K562 (cell line): ENCODE data around the gene LYSMD1. TPM values are rescaled to one million over a fixed set of nuclear protein-coding genes. Genes with fewer than 3 reads are reported as not detected.

Experiments
- ATAC-seq: fragments of 200-7000 bp; cut with Tn5 transposase; 3 replicates; pipeline ENCODE4 v1.9.1; 2020; ENCODE audit warnings: moderate library complexity
- BruUV-seq: library from RNA; stranded (reverse); fragments of 400-500 nt; replicated peaks from 2 replicates; lab custom pipeline; 2021; lab: Mats Ljungman, UMichigan
- CTCF ChIA-PET: fragments of 300-600 bp; formaldehyde crosslinking; extraction: SDS; loops from one replicate; lab custom pipeline; 2021; ENCODE audit warnings: low intra/inter-chr PET ratio; lab: Yijun Ruan, JAX
- POLR2A ChIA-PET: fragments of 300-600, 350-650 bp; sonication (Branson Sonifier 250); formaldehyde crosslinking; extraction: SDS; loops from one replicate; lab custom pipeline; 2021; ENCODE audit warnings: antibody characterized with exemption, inconsistent platforms; lab: Yijun Ruan, JAX
- DNase-seq, 4 experiments: peaks; one replicate each; pipeline versions ENCODE4 v3.0.0 to v3.0.0-alpha.2; 2011 to 2018; ENCODE audit warnings: low spot score in 3 of 4, mixed read lengths in 3 of 4; ENCODE audit errors: extremely low read depth in 1 of 4
- FAIRE-seq: peaks from 2 replicates; lab custom pipeline; 2011; peaks lifted over from hg19 to GRCh38; lab: Jason Lieb, UNC
- H2AFZ ChIP-seq: 2 replicates; pipeline ENCODE4 v1.6.0; 2011; ENCODE audit warnings: low read depth, low read length, control low read depth, inconsistent platforms
- H3K27ac ChIP-seq: fragments of 200-600 bp; 3 replicates; pipeline ENCODE4 v1.8.0; 2011; ENCODE audit warnings: low read depth, mild to moderate bottlenecking, control low read depth, inconsistent platforms, low read length, moderate library complexity, mixed read lengths; ENCODE audit errors: extremely low read depth
- H3K27me3 ChIP-seq, 2 experiments: fragments of 300-600 bp in 1 of 2; 2 replicates in 1 of 2; 3 replicates in 1 of 2; pipeline versions ENCODE4 v1.6.0 to v1.8.0; 2011; ENCODE audit warnings: inconsistent platforms in 2 of 2, low read length in 2 of 2, mild to moderate bottlenecking in 1 of 2, mixed read lengths in 1 of 2, moderate library complexity in 1 of 2; ENCODE audit not compliant: control insufficient read depth in 2 of 2, insufficient read depth in 2 of 2
- H3K36me3 ChIP-seq: fragments of 300-600 bp; 3 replicates; pipeline ENCODE4 v1.8.0; 2011; ENCODE audit warnings: mild to moderate bottlenecking, low read length, inconsistent platforms; ENCODE audit not compliant: control insufficient read depth, insufficient read depth
- H3K4me1 ChIP-seq, 2 experiments: fragments of 200-600 bp in 1 of 2; replicated peaks in 1 of 2; 2 replicates in 1 of 2; 3 replicates in 1 of 2; pipeline versions ENCODE4 v1.5.1 to v1.8.0; 2011; ENCODE audit warnings: inconsistent platforms in 2 of 2, low read length in 2 of 2, mild to moderate bottlenecking in 1 of 2, mixed read lengths in 1 of 2, moderate library complexity in 1 of 2; ENCODE audit not compliant: control insufficient read depth in 2 of 2, insufficient read depth in 2 of 2
- H3K4me2 ChIP-seq: 2 replicates; pipeline ENCODE4 v1.6.1; 2011; ENCODE audit warnings: low read length, control low read depth, inconsistent platforms, mixed read lengths; ENCODE audit not compliant: insufficient read depth
- H3K4me3 ChIP-seq: fragments of 200-600 bp; sonication (generic), shearing (Covaris generic); 2 replicates; pipeline ENCODE4 v1.5.1; 2016; ENCODE audit warnings: control low read depth, inconsistent platforms
- H3K79me2 ChIP-seq: fragments of 200-600 bp; 3 replicates; pipeline ENCODE4 v1.8.0; 2011; ENCODE audit warnings: low read length, inconsistent platforms; ENCODE audit not compliant: control insufficient read depth, insufficient read depth
- H3K9ac ChIP-seq, 2 experiments: 2 replicates each; pipeline versions ENCODE4 v1.6.0 to v1.6.1; 2011; ENCODE audit warnings: low read depth in 2 of 2, low read length in 2 of 2, control low read depth in 1 of 2, inconsistent platforms in 1 of 2, mild to moderate bottlenecking in 1 of 2, mixed read lengths in 1 of 2; ENCODE audit not compliant: insufficient read depth in 1 of 2
- H3K9me1 ChIP-seq: one replicate; pipeline ENCODE4 v1.6.0; 2011; ENCODE audit warnings: inconsistent platforms, mild to moderate bottlenecking, low read length, moderate library complexity; ENCODE audit not compliant: control insufficient read depth, insufficient read depth
- H3K9me3 ChIP-seq: replicated peaks from 2 replicates; pipeline ENCODE4 v1.5.1; 2011; ENCODE audit warnings: low read depth, low read length, inconsistent platforms; ENCODE audit not compliant: control insufficient read depth, insufficient read depth
- H4K20me1 ChIP-seq: replicated peaks from 2 replicates; pipeline ENCODE4 v1.6.1; 2011; ENCODE audit warnings: low read length, inconsistent platforms, mixed read lengths; ENCODE audit not compliant: control insufficient read depth, insufficient read depth
- COPS2 ChIP-seq: fragments of 450-650 bp; conservative IDR thresholded peaks from 2 replicates; pipeline ENCODE4 v1.6.1; 2016; ENCODE audit warnings: mild to moderate bottlenecking, moderate library complexity
- ZBTB7A ChIP-seq: IDR thresholded peaks from 2 replicates; pipeline ENCODE4 v1.6.1; 2011; ENCODE audit warnings: low read depth, mild to moderate bottlenecking, low read length, moderate library complexity, borderline replicate concordance; ENCODE audit not compliant: control insufficient read depth
- WGBS: fragments of 100-300 bp; shearing (Covaris generic); methylation state at CpG from one replicate; pipeline ENCODE4 v1.1.6; 2016; ENCODE audit warnings: low coverage, mixed read lengths; ENCODE audit not compliant: insufficient coverage; ENCODE audit errors: missing lambda C conversion rate; 5-methylcytosine and 5-hydroxymethylcytosine counted together
- in situ Hi-C: fragments of 300-500 bp; cut with MboI; formaldehyde crosslinking; loops from 4 replicates; pipeline ENCODE4 v1.15.0; 2018; ENCODE audit warnings: inconsistent platforms, mixed read lengths
- intact Hi-C: fragments of 100-400 bp; cut with micrococcal nuclease; formaldehyde crosslinking; loops from 2 replicates; pipeline ENCODE4 v1.14.2; 2022
- polyA plus RNA-seq, 8 experiments: library from polyadenylated mRNA; depleted of rRNA in 4 of 8; stranded (reverse) in 5 of 8; unstranded in 3 of 8; fragments of >200 nt; fragmentation: Nextera tagmentation in 2 of 8; fragmentation: Illumina TruSeq in 1 of 8; extraction: Ambion mirVana in 2 of 8; extraction: Trizol in 1 of 8; gene quantifications; 2 replicates each; pipeline versions ENCODE4 v1.2.1 to v1.2.3, GENCODE V29; 2011 to 2014; ENCODE audit warnings: inconsistent platforms in 1 of 8, missing spikeins in 1 of 8
- total RNA-seq, 7 experiments: library from RNA; depleted of rRNA in 6 of 7; stranded (reverse); fragments of >200 nt in 6 of 7; fragmentation: Illumina TruSeq in 2 of 7; extraction: Trizol in 2 of 7; gene quantifications; 2 replicates each; pipeline versions ENCODE4 v1.2.1 to v1.2.3, GENCODE V29; 2011 to 2021; ENCODE audit warnings: low replicate concordance in 1 of 7
- TF ChIP-seq, protein P1 (sequence below): fragments of 250-450 bp; sonication (Bioruptor Pico); IDR thresholded peaks from 2 replicates; pipeline ENCODE4 v1.4.0; 2020; ENCODE audit warnings: mild to moderate bottlenecking, moderate library complexity

The LYSMD1 gene
- total and polyA plus RNA-seq, 9 of the 15 experiments (the other 6 are each of a cell fraction or from before 2014, with no cell fraction given) = 2.2 to 9.4 (median 6.0) TPM

- Histone ChIP-seq H3K79me2 (no peaks in the 10 kb centered on the region), H2AFZ (no peak overlapping the region), H4K20me1 (no peaks in the 10 kb centered on the region), H3K9ac (no peak overlapping the region), H3K27ac (no peak overlapping the region), H3K36me3 (no peaks in the 10 kb centered on the region), H3K4me1 (peaks cover 0 to 20% of the 10 kb centered on the region in 2 experiments; a peak in 2 of 5 replicates), H3K4me2 (no peak overlapping the region), H3K27me3 (no peaks in the 10 kb centered on the region), H3K9me1 (no peaks in the 10 kb centered on the region), H3K9me3 (no peaks in the 10 kb centered on the region), H3K4me3 (no peak overlapping the region)
- ChIA-PET POLR2A (no interaction called here), CTCF (no interaction called here)
- no TSS peak for BruUV-seq
- intact Hi-C loops (no loop called here), in situ Hi-C loops (no loop called here)
- WGBS = 78% methylated on average over 16 of the region's 74 CpGs
- TF ChIP-seq ZBTB7A (peak; percentile 37; the same call in 1 of the 2 replicates), COPS2 (no peak)
- TF ChIP-seq, protein P1, sequence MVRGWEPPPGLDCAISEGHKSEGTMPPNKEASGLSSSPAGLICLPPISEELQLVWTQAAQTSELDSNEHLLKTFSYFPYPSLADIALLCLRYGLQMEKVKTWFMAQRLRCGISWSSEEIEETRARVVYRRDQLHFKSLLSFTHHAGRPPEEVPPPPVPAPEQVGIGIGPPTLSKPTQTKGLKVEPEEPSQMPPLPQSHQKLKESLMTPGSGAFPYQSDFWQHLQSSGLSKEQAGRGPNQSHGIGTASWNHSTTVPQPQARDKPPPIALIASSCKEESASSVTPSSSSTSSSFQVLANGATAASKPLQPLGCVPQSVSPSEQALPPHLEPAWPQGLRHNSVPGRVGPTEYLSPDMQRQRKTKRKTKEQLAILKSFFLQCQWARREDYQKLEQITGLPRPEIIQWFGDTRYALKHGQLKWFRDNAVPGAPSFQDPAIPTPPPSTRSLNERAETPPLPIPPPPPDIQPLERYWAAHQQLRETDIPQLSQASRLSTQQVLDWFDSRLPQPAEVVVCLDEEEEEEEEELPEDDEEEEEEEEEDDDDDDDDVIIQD (CRISPR knock-in tag) = no peak
- no peak for FAIRE-seq
- DNase-seq = peak in 2 of 4 experiments; percentile 16 to 33
- no peak for ATAC-seq
Measured at GRCh38 chr1:151132335-151133017, 33.2 kb downstream of the LYSMD1 start.
